Measurements from ENCODE around the gene HNRNPUL1. TPM values are rescaled to one million over a fixed set of nuclear protein-coding genes. Genes with fewer than 3 reads are reported as not detected.
A peak's percentile ranks its signal among the peaks of the same experiment; 100 is the strongest.

Gene HNRNPUL1
- total and polyA plus RNA-seq, 9 of the 15 experiments (the other 6 are each of a cell fraction or from before 2014, with no cell fraction given), result 7.3 to 211 (median 85.0) TPM

DNA sequence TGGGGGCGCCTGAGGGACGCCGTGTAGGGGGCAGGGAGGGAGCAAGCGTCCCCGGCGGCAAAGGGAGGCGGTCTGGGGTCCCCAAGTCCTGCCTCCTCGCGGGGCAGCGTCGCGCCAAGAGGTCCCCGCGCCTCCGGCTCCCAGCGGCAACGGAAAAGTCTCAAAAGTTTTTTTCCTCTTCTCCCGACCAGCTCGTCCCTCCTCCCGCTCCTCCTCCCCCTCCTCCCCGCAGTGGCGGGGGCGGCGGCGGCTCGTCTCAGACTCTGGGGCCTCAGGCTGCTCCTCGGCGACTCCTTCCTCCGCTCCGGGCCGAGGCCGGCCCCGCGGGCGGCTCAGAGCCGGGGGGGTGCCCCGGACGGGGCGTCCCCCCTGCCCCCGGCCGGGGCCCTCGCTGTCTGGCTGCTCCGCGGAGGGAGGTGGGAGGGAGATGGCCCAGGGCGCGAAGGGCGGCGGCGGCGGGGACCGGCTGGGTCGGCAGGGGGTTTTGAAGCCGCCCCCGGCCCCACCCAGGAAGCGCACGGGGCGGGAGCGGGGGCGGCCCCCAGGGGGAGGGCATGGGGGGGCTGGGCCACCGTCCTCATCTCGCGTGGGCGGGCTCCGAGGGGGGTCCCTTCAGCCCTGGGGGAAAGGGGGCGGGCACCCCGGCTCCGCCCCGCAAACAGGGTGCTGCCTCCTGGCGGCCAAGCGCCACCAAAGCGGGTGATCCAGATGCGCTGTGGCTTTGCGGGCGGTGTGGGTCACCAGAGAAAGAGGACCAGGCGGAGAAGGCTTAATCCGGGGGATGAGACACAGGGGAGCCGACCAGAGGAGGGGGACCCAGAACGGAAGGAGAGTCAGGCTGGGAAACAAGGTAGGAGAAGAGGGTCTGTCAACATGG lies 89.5 kb downstream of the HNRNPUL1 start, which contains the start of gene TGFB1 (continued):
- TF ChIP-seq, protein P1, sequence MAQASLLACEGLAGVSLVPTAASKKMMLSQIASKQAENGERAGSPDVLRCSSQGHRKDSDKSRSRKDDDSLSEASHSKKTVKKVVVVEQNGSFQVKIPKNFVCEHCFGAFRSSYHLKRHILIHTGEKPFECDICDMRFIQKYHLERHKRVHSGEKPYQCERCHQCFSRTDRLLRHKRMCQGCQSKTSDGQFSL (CRISPR knock-in tag; IDR thresholded peaks at IDR 0.05), result no peak
- TF ChIP-seq, protein P1 (tag; IDR thresholded peaks at IDR 0.05), result peak in 1 of 2 experiments; percentile 92; a peak in 2 of 4 replicates
- TF ChIP-seq RNF2 (IDR thresholded peaks at IDR 0.05) (peak; percentile 42; the same call in 1 of the 2 replicates), ZNF436 (CRISPR knock-in tag; IDR thresholded peaks at IDR 0.05) (no peak), ZNF165 (CRISPR knock-in tag; IDR thresholded peaks at IDR 0.05; ENCODE audit: borderline replicate concordance) (no peak), ZBTB8A (IDR thresholded peaks at IDR 0.05; ENCODE audit: partially characterized antibody) (no peak), ERF (CRISPR knock-in tag; IDR thresholded peaks at IDR 0.05) (no peak), MECOM (CRISPR knock-in tag; IDR thresholded peaks at IDR 0.05) (no peak), SMC3 (conservative IDR thresholded peaks at IDR 0.05; ENCODE audit: insufficient read depth, low read depth, low read length) (peak; percentile 60), POLR2G (IDR thresholded peaks at IDR 0.05; ENCODE audit: low read depth, low read length) (peak; percentile 92), GTF2A2 (tag; IDR thresholded peaks at IDR 0.05) (no peak), ZNF41 (CRISPR knock-in tag; conservative IDR thresholded peaks at IDR 0.05) (no peak), ZNF696 (CRISPR knock-in tag; conservative IDR thresholded peaks at IDR 0.05) (no peak)
- TF ChIP-seq, protein P2, sequence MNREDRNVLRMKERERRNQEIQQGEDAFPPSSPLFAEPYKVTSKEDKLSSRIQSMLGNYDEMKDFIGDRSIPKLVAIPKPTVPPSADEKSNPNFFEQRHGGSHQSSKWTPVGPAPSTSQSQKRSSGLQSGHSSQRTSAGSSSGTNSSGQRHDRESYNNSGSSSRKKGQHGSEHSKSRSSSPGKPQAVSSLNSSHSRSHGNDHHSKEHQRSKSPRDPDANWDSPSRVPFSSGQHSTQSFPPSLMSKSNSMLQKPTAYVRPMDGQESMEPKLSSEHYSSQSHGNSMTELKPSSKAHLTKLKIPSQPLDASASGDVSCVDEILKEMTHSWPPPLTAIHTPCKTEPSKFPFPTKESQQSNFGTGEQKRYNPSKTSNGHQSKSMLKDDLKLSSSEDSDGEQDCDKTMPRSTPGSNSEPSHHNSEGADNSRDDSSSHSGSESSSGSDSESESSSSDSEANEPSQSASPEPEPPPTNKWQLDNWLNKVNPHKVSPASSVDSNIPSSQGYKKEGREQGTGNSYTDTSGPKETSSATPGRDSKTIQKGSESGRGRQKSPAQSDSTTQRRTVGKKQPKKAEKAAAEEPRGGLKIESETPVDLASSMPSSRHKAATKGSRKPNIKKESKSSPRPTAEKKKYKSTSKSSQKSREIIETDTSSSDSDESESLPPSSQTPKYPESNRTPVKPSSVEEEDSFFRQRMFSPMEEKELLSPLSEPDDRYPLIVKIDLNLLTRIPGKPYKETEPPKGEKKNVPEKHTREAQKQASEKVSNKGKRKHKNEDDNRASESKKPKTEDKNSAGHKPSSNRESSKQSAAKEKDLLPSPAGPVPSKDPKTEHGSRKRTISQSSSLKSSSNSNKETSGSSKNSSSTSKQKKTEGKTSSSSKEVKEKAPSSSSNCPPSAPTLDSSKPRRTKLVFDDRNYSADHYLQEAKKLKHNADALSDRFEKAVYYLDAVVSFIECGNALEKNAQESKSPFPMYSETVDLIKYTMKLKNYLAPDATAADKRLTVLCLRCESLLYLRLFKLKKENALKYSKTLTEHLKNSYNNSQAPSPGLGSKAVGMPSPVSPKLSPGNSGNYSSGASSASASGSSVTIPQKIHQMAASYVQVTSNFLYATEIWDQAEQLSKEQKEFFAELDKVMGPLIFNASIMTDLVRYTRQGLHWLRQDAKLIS (CRISPR knock-in tag; IDR thresholded peaks at IDR 0.05), result 0 out of 2 replicates have a peak, but pooled peaks have one; percentile 26
- TF ChIP-seq, protein P3, sequence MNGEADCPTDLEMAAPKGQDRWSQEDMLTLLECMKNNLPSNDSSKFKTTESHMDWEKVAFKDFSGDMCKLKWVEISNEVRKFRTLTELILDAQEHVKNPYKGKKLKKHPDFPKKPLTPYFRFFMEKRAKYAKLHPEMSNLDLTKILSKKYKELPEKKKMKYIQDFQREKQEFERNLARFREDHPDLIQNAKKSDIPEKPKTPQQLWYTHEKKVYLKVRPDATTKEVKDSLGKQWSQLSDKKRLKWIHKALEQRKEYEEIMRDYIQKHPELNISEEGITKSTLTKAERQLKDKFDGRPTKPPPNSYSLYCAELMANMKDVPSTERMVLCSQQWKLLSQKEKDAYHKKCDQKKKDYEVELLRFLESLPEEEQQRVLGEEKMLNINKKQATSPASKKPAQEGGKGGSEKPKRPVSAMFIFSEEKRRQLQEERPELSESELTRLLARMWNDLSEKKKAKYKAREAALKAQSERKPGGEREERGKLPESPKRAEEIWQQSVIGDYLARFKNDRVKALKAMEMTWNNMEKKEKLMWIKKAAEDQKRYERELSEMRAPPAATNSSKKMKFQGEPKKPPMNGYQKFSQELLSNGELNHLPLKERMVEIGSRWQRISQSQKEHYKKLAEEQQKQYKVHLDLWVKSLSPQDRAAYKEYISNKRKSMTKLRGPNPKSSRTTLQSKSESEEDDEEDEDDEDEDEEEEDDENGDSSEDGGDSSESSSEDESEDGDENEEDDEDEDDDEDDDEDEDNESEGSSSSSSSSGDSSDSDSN (IDR thresholded peaks at IDR 0.05; ENCODE audit: borderline replicate concordance in 1 of 2, low read depth in 2 of 2, low read length in 2 of 2), result peak; percentile 81 to 93; a peak in 3 of 4 replicates
- TF ChIP-seq, protein P4, sequence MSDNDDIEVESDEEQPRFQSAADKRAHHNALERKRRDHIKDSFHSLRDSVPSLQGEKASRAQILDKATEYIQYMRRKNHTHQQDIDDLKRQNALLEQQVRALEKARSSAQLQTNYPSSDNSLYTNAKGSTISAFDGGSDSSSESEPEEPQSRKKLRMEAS (CRISPR knock-in tag; IDR thresholded peaks at IDR 0.05), result peak; percentile 75

Measured in K562 (cell line).